Tibial nerve (tissue), 4 donors: ENCODE measurements around the gene ROCK2.

ENCODE experiments used
- EP300 ChIP-seq, 2 donors: sonication (generic); formaldehyde crosslinking; IDR thresholded peaks; one replicate each; pipeline ENCODE4 v1.6.1; 2017; ENCODE audit warnings: antibody characterized with exemption in 2 of 2, mild to moderate bottlenecking in 1 of 2
- POLR2A ChIP-seq, 2 donors: fragments of 450-650 bp; IDR thresholded peaks; one replicate each; pipeline ENCODE4 v1.6.1; 2017; ENCODE audit warnings: antibody characterized with exemption in 2 of 2, mild to moderate bottlenecking in 2 of 2, moderate library complexity in 2 of 2
- TF ChIP-seq, protein P1 (sequence below), 5 experiments: fragments of 200-600 bp in 3 of 5; fragments of 450-650 bp in 2 of 5; sonication (generic) in 3 of 5; IDR thresholded peaks; one replicate each; pipeline ENCODE4 v1.5.1; 2016 to 2019; ENCODE audit warnings: antibody characterized with exemption in 5 of 5, mild to moderate bottlenecking in 3 of 5, moderate library complexity in 2 of 5

DNA sequence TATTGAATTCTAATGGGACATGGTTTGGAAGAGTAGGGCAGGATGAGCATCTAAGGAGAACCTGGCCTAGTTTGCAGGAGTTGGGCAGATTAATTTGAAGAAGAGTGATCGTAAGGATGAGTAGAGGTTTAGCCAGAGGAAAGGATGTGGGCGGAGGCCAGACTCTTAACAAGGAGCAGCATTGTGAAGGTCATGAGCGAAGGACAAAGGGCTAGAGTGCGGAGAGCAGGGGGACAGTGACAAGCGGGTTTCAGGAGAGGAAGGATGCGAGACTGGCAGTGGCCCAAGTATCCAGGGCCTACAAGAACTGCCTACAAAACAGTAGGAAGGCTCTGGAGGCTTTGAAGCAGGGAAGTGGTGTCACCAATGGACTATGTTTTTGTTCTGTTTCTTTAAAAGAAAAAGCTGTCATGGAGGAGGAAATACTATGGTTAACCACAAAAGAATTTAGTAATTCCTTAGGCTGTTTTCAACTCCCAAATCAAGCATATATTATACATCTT, 169.1 kb downstream of the ROCK2 start:
- TF ChIP-seq, protein P1, sequence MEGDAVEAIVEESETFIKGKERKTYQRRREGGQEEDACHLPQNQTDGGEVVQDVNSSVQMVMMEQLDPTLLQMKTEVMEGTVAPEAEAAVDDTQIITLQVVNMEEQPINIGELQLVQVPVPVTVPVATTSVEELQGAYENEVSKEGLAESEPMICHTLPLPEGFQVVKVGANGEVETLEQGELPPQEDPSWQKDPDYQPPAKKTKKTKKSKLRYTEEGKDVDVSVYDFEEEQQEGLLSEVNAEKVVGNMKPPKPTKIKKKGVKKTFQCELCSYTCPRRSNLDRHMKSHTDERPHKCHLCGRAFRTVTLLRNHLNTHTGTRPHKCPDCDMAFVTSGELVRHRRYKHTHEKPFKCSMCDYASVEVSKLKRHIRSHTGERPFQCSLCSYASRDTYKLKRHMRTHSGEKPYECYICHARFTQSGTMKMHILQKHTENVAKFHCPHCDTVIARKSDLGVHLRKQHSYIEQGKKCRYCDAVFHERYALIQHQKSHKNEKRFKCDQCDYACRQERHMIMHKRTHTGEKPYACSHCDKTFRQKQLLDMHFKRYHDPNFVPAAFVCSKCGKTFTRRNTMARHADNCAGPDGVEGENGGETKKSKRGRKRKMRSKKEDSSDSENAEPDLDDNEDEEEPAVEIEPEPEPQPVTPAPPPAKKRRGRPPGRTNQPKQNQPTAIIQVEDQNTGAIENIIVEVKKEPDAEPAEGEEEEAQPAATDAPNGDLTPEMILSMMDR (IDR thresholded peaks at IDR 0.05) = no peak
- TF ChIP-seq EP300 (IDR thresholded peaks at IDR 0.05) (no peak), POLR2A (IDR thresholded peaks at IDR 0.05) (no peak)
